K562 (cell line): ENCODE measurements around the gene ARHGDIA. TPM values are rescaled to one million over a fixed set of nuclear protein-coding genes. Genes with fewer than 3 reads are reported as not detected.

Experiments used
- POLR2G ChIP-seq: fragments of 200-400 bp; formaldehyde crosslinking; IDR thresholded peaks from 2 replicates; pipeline ENCODE4 v1.6.1; 2017; ENCODE audit warnings: low read depth, mild to moderate bottlenecking, antibody characterized with exemption, low read length, moderate library complexity
- RBM17 ChIP-seq: fragments of 200-400 bp; formaldehyde crosslinking; IDR thresholded peaks from 2 replicates; pipeline ENCODE4 v1.6.1; 2017; ENCODE audit warnings: low read depth, mild to moderate bottlenecking, low read length, borderline replicate concordance
- RNF2 ChIP-seq: sonication (generic); IDR thresholded peaks from 2 replicates; pipeline ENCODE4 v1.6.1; 2016
- SNIP1 ChIP-seq: fragments of 450-650 bp; IDR thresholded peaks from 2 replicates; pipeline ENCODE4 v1.7.1; 2017; ENCODE audit warnings: low read depth, mild to moderate bottlenecking
- ZBTB8A ChIP-seq: fragments of 450-650 bp; IDR thresholded peaks from 2 replicates; pipeline ENCODE4 v1.6.1; 2018; ENCODE audit warnings: mild to moderate bottlenecking, moderate library complexity; ENCODE audit not compliant: partially characterized antibody
- ZC3H4 ChIP-seq: sonication (generic); formaldehyde crosslinking; IDR thresholded peaks from 2 replicates; pipeline ENCODE4 v1.9.0; 2021; ENCODE audit warnings: missing genetic modification reagents, borderline replicate concordance
- ZEB2 ChIP-seq: fragments of 450-650 bp; IDR thresholded peaks from 2 replicates; pipeline ENCODE4 v1.6.1; 2016
- polyA plus RNA-seq, 8 experiments: library from polyadenylated mRNA; depleted of rRNA in 4 of 8; stranded (reverse) in 5 of 8; unstranded in 3 of 8; fragments of >200 nt; fragmentation: Nextera tagmentation in 2 of 8; fragmentation: Illumina TruSeq in 1 of 8; extraction: Ambion mirVana in 2 of 8; extraction: Trizol in 1 of 8; gene quantifications; 2 replicates each; pipeline versions ENCODE4 v1.2.1 to v1.2.3, GENCODE V29; 2011 to 2014; ENCODE audit warnings: inconsistent platforms in 1 of 8, missing spikeins in 1 of 8
- total RNA-seq, 7 experiments: library from RNA; depleted of rRNA in 6 of 7; stranded (reverse); fragments of >200 nt in 6 of 7; fragmentation: Illumina TruSeq in 2 of 7; extraction: Trizol in 2 of 7; gene quantifications; 2 replicates each; pipeline versions ENCODE4 v1.2.1 to v1.2.3, GENCODE V29; 2011 to 2021; ENCODE audit warnings: low replicate concordance in 1 of 7
- TF ChIP-seq, protein P1 (sequence below): fragments of 450-650 bp; IDR thresholded peaks from 2 replicates; pipeline ENCODE4 v1.6.1; 2016; ENCODE audit warnings: mild to moderate bottlenecking, moderate library complexity
- TF ChIP-seq, protein P2 (sequence below): IDR thresholded peaks from 2 replicates; pipeline ENCODE4 v1.6.1; 2011; ENCODE audit warnings: borderline replicate concordance, low read depth, mild to moderate bottlenecking, moderate library complexity, low read length; ENCODE audit not compliant: insufficient read depth, poor library complexity, severe bottlenecking

ARHGDIA gene
- total and polyA plus RNA-seq, 9 of the 15 experiments (the other 6 are each of a cell fraction or from before 2014, with no cell fraction given), result 9.6 to 340 (median 97.6) TPM

DNA sequence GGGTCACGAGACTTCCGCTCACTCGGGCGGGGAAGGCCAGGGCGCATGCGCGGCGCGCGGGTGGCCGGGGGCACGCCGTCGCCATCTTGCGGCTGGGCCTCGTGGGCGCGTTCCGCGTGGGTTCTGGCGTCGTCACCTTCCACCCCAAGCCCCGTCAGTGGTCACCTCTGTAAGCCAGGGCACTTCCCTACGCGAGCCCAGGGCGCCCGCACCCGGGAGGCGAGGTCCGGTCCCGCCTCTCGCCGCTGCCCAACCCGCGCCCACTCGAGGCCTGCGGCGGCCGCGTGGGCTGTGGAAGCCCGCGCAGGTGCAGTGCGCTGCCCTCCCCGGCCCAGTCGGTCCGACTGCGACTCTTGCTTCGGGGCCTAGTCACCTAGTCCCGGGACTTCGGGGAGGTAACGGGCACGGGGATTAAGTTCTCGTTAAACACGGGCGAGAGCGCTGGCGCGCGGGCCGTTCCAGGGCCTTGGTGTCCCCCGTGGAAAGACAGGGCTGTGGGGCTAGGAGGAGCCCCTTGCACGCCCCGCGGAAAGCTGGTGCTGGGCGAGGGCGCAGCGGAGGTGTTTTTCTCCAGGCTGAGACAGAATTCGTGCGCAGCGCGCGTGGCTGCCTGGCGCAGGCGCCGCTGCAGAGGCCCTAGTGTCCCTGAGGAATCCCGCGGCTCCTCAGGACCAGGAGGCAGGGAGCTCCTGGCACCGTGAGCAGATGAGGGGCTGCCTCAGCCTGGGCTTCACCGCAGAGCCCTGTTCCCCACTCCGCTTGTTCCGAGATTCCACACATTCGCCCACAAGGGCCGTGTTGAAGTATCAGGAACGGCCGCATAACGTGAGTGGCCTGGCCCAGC, 472 bp upstream of the ARHGDIA start (continued):
- TF ChIP-seq, protein P1, sequence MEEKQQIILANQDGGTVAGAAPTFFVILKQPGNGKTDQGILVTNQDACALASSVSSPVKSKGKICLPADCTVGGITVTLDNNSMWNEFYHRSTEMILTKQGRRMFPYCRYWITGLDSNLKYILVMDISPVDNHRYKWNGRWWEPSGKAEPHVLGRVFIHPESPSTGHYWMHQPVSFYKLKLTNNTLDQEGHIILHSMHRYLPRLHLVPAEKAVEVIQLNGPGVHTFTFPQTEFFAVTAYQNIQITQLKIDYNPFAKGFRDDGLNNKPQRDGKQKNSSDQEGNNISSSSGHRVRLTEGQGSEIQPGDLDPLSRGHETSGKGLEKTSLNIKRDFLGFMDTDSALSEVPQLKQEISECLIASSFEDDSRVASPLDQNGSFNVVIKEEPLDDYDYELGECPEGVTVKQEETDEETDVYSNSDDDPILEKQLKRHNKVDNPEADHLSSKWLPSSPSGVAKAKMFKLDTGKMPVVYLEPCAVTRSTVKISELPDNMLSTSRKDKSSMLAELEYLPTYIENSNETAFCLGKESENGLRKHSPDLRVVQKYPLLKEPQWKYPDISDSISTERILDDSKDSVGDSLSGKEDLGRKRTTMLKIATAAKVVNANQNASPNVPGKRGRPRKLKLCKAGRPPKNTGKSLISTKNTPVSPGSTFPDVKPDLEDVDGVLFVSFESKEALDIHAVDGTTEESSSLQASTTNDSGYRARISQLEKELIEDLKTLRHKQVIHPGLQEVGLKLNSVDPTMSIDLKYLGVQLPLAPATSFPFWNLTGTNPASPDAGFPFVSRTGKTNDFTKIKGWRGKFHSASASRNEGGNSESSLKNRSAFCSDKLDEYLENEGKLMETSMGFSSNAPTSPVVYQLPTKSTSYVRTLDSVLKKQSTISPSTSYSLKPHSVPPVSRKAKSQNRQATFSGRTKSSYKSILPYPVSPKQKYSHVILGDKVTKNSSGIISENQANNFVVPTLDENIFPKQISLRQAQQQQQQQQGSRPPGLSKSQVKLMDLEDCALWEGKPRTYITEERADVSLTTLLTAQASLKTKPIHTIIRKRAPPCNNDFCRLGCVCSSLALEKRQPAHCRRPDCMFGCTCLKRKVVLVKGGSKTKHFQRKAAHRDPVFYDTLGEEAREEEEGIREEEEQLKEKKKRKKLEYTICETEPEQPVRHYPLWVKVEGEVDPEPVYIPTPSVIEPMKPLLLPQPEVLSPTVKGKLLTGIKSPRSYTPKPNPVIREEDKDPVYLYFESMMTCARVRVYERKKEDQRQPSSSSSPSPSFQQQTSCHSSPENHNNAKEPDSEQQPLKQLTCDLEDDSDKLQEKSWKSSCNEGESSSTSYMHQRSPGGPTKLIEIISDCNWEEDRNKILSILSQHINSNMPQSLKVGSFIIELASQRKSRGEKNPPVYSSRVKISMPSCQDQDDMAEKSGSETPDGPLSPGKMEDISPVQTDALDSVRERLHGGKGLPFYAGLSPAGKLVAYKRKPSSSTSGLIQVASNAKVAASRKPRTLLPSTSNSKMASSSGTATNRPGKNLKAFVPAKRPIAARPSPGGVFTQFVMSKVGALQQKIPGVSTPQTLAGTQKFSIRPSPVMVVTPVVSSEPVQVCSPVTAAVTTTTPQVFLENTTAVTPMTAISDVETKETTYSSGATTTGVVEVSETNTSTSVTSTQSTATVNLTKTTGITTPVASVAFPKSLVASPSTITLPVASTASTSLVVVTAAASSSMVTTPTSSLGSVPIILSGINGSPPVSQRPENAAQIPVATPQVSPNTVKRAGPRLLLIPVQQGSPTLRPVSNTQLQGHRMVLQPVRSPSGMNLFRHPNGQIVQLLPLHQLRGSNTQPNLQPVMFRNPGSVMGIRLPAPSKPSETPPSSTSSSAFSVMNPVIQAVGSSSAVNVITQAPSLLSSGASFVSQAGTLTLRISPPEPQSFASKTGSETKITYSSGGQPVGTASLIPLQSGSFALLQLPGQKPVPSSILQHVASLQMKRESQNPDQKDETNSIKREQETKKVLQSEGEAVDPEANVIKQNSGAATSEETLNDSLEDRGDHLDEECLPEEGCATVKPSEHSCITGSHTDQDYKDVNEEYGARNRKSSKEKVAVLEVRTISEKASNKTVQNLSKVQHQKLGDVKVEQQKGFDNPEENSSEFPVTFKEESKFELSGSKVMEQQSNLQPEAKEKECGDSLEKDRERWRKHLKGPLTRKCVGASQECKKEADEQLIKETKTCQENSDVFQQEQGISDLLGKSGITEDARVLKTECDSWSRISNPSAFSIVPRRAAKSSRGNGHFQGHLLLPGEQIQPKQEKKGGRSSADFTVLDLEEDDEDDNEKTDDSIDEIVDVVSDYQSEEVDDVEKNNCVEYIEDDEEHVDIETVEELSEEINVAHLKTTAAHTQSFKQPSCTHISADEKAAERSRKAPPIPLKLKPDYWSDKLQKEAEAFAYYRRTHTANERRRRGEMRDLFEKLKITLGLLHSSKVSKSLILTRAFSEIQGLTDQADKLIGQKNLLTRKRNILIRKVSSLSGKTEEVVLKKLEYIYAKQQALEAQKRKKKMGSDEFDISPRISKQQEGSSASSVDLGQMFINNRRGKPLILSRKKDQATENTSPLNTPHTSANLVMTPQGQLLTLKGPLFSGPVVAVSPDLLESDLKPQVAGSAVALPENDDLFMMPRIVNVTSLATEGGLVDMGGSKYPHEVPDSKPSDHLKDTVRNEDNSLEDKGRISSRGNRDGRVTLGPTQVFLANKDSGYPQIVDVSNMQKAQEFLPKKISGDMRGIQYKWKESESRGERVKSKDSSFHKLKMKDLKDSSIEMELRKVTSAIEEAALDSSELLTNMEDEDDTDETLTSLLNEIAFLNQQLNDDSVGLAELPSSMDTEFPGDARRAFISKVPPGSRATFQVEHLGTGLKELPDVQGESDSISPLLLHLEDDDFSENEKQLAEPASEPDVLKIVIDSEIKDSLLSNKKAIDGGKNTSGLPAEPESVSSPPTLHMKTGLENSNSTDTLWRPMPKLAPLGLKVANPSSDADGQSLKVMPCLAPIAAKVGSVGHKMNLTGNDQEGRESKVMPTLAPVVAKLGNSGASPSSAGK, result peak; percentile 93
- TF ChIP-seq ZBTB8A, result no peak
- TF ChIP-seq RNF2, result peak; percentile 70
- peak; percentile 91 for TF ChIP-seq POLR2G
- peak; percentile 22; the same call in 1 of the 2 replicates for TF ChIP-seq ZEB2
- TF ChIP-seq SNIP1, result no peak
- TF ChIP-seq ZC3H4 (CRISPR knock-in tag), result peak; percentile 96; the same call in 1 of the 2 replicates
- TF ChIP-seq, protein P2, sequence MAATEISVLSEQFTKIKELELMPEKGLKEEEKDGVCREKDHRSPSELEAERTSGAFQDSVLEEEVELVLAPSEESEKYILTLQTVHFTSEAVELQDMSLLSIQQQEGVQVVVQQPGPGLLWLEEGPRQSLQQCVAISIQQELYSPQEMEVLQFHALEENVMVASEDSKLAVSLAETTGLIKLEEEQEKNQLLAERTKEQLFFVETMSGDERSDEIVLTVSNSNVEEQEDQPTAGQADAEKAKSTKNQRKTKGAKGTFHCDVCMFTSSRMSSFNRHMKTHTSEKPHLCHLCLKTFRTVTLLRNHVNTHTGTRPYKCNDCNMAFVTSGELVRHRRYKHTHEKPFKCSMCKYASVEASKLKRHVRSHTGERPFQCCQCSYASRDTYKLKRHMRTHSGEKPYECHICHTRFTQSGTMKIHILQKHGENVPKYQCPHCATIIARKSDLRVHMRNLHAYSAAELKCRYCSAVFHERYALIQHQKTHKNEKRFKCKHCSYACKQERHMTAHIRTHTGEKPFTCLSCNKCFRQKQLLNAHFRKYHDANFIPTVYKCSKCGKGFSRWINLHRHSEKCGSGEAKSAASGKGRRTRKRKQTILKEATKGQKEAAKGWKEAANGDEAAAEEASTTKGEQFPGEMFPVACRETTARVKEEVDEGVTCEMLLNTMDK, result peak; percentile 3
- no peak for TF ChIP-seq RBM17
